Embryonic facial prominence (tissue), 1 donor: ENCODE results near the gene ACTMAP.

Experiments
- DNase-seq: peaks from one replicate; pipeline ENCODE4 v3.0.0-alpha.2; 2016; ENCODE audit errors: extremely low spot score

ACTMAP gene

GRCh38 chr19:40718774-40719391, 31.4 kb downstream of the ACTMAP start:
- DNase-seq, result no peak

DNA sequence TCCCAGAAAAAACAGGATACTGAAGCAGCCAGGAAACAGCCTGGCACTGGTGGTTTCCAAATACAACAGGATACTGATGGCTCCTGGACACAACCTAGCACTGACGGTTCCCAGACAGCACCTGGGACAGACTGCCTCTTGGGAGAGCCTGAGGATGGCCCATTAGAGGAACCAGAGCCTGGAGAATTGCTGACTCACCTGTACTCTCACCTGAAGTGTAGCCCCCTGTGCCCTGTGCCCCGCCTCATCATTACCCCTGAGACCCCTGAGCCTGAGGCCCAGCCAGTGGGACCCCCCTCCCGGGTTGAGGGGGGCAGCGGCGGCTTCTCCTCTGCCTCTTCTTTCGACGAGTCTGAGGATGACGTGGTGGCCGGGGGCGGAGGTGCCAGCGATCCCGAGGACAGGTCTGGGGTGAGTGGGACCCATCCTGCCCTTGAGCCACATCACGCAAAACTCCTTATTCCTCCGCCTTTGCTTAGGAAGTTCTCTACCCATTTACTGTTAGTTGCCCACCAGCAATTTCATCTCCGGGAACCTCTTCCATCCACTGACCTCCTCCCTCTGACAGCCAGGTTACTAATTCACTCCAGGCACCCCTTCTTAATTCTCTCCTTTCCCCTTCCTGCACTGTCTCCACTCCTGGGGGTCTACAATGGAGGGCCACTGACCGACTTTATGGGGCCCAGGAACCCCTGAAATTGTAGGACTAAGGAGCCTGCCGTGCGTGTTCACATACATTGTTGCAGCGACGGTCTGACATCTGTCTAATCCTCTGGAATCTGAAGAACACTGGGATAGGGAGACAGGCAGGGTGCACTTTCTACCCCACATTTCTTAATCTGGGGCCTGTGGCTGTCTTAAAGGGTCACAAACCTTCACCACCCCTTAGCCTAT, 32.1 kb downstream of the ACTMAP start:
- DNase-seq, result no peak

- no peak for DNase-seq
These were observed 32.9 kb downstream of the ACTMAP start for GRCh38 chr19:40717325-40717879.

DNA sequence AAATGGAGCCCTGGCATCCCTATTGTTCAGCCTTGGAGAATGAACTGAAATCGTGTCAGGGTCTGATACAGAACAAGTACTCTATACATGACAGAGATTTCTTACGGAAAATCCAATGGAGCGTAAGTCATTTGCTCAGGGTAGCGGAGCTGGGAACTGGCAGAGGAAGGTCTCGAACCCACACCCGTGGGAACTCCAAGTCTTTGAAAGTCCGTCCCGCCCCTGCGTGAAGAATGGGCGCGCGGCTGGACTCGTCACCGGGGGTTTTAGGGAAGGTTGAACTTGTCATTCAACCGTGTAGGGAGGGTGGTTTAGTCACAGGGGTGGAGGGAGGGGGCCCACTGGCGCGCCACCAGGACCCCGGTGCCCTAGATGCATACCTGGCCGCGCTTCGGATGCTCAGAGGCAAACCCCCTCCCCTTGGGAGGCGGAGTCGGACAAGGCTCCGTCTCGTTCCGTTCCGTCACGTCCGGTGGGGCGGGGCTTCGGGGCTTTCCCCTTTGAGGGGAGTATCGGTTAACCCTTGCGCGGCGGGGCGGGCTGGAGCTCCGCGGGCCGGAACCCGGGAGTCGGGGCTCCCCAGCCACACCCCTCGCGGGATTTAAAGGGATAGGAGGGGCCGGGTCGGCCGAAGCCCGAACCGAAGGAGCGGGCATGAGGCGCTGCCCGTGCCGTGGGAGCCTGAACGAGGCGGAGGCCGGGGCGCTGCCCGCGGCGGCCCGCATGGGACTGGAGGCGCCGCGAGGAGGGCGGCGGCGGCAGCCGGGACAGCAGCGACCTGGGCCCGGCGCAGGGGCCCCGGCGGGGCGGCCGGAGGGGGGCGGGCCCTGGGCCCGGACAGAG, 33.6 kb downstream of the ACTMAP start, which contains the start of the genes COQ8B and ITPKC:
Gene COQ8B (minus strand): TSS at position 405 of the 843 bp plus-strand sequence. CDS start 2,254 bp downstream, outside the sequence.
Gene ITPKC (plus strand): TSS at position 631 of the 843 bp plus-strand sequence. CDS start 24 bp downstream, at position 655.
- DNase-seq, result peak; percentile 95

DNA sequence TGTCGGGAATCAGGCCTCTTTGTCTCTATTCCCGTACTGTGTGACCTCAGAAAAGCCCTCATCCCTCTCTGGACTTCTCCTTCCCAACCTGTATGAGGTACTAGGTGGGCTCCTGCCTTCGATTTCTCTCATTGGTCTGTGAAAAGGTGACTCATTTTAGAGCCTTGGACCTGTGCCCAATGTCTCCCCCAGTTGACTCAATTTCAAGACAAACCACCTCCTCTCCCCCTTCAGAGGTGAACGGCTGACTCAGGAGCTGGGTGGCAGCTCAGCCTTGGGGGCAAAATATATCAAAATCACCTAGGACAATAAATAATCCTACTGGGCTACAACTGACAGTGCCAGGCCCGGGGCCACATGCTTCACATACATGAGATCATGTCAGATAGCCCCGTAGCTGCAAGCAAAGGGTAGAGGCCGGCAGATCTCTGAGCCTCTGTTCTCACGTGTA, 34.2 kb downstream of the ACTMAP start:
- DNase-seq, result no peak

GRCh38 chr19:40714441-40715299, 35.6 kb downstream of the ACTMAP start:
- DNase-seq, result peak; percentile 98

DNA sequence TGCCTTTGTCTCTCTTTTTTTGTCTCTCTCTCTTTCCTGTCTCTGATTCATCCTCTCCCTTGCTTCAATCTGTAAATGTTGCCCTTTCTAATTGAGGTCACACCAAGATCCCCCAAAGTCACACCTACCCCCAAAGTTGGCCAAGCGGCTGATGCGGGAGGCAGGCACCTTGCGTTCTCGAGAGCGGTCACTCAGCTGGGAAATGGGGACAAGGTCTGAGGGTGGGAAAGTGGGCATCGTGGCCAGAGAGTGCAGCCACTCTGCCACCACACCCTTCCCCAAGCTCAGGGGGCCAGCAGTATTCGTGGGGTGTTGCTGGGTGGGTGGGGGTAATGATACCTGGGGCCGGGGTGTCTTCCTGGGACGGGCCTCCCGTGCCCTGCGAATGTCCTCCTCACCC, 36.3 kb downstream of the ACTMAP start:
- DNase-seq, result no peak

DNA sequence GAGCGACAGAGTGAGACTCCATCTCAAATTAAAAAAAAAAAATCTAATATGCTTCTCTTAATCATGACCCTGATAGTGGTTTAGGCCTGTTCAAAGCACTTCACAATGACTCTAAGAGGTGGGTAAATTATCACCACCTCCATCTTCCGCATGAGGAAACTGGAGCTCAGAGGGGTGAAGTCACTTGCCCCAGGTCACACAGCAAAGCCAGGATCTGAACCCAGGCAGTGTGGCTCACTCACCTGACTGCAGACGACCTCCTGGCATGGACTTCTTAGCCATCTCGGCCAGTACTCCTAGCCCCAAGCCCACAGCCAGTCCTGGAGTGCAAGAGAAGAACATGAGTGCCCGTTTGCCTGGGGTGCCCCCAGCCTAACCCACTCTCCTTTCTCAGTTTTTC, 40.5 kb downstream of the ACTMAP start:
- DNase-seq, result no peak

DNA sequence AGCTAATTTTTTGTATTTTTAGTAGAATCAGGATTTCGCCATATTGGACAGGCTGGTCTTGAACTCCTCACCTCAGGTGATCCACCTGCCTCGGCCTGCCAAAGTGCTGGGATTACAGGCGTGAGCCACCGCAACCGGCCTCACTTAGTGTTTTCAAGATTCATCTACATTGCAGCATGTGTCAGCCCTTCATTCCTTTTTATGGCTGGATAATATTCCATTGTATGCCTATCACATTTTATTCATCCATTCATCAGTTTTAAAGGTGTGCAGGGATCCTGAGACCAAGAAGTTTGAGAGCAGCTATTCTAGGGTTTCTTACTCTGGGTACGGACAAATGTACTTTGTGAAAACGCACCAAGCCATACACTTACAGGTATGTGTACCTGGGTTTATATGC, 42.7 kb downstream of the ACTMAP start:
- DNase-seq, result no peak

GRCh38 chr19:40705950-40706619, 44.2 kb downstream of the ACTMAP start:
- no peak for DNase-seq

GRCh38 chr19:40705362-40705651, 45.0 kb downstream of the ACTMAP start:
- DNase-seq, result no peak

GRCh38 chr19:40704491-40705361, 45.6 kb downstream of the ACTMAP start:
- no peak for DNase-seq

GRCh38 chr19:40703029-40703755, 47.1 kb downstream of the ACTMAP start:
- DNase-seq, result no peak

GRCh38 chr19:40702337-40703012, 47.8 kb downstream of the ACTMAP start:
- DNase-seq, result no peak

DNA sequence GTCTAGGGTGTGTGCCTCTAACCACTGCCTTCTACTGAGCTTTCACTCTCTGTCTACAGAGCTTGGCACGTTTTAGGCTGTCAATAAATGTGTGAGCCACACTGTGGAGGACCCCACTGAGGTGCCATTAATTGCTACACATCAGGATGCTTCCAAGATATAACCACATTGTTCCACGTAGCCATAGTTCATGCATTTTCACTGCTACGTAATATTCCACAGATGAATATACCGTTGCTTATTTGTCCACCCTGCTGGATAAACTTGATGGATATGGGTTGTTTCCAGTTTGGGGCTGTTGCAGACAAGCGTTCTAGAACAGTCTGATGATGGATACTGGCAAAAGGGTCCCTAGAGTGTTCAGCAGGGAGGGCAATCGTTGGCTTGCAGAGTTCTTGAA, 48.5 kb downstream of the ACTMAP start:
- no peak for DNase-seq

GRCh38 chr19:40700083-40700482, 50.2 kb downstream of the ACTMAP start:
- no peak for DNase-seq

DNA sequence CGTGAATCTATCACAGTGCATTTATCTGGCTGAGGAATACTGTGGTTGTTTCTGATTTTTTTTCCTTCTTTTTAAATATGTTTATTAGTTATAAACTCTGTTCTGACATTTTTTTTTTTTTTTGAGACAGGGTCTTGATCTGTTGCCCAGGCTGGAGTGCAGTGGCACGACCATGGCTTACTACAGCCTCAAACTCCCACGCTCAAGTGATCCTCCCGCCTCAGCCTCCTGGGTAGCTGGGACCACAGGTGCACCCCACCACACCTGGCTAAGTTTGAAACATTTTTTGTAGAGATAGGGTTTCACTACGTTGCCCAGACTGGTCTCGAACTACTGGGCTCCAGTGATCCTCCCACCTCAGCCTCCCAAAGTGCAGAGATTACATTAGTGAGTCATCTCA, 53.3 kb downstream of the ACTMAP start:
- DNase-seq, result no peak

GRCh38 chr19:40695881-40696280, 54.4 kb downstream of the ACTMAP start:
- no peak for DNase-seq
